Mononuclear cell (primary cell): ENCODE measurements around the gene NLRP6. TPM values are rescaled to one million over a fixed set of nuclear protein-coding genes. Genes with fewer than 3 reads are reported as not detected.

Experiments
- H3K27me3 ChIP-seq: 2 replicates; pipeline ENCODE4 v1.6.0; 2011; ENCODE audit warnings: low read length, control low read depth; ENCODE audit not compliant: insufficient read depth
- H3K4me1 ChIP-seq: 2 replicates; pipeline ENCODE4 v1.5.1; 2011; ENCODE audit warnings: mild to moderate bottlenecking, low read length, control low read depth; ENCODE audit not compliant: insufficient read depth
- H3K4me3 ChIP-seq: 2 replicates; pipeline ENCODE4 v1.5.1; 2011; ENCODE audit warnings: mild to moderate bottlenecking, low read length, moderate library complexity
- H3K9me3 ChIP-seq: 2 replicates; pipeline ENCODE4 v1.5.1; 2011; ENCODE audit warnings: low read depth, mild to moderate bottlenecking, control low read depth, low read length
- total RNA-seq: library from RNA; depleted of rRNA; stranded (reverse); fragments of >200 nt; gene quantifications from one replicate; pipeline ENCODE4 v1.2.3, GENCODE V29; 2012

The NLRP6 gene
- total RNA-seq, 1 donor = 9.7 TPM

GRCh38 chr11:292211-293121 is 14.3 kb downstream of the NLRP6 start:
- Histone ChIP-seq H3K4me3 (no peak overlapping the region), H3K27me3 (peaks cover 5% of the 10 kb centered on the region), H3K9me3 (no peaks in the 10 kb centered on the region), H3K4me1 (peaks cover 31% of the 10 kb centered on the region)

GRCh38 chr11:293271-293851 is 15.2 kb downstream of the NLRP6 start:
- no peak overlapping the region for H3K4me3 ChIP-seq
- no peaks in the 10 kb centered on the region for H3K9me3 ChIP-seq
- peaks cover 33% of the 10 kb centered on the region for H3K4me1 ChIP-seq
- no peaks in the 10 kb centered on the region for H3K27me3 ChIP-seq

GRCh38 chr11:293852-294661 is 15.8 kb downstream of the NLRP6 start:
- Histone ChIP-seq H3K9me3 (no peaks in the 10 kb centered on the region), H3K27me3 (no peaks in the 10 kb centered on the region), H3K4me1 (peaks cover 33% of the 10 kb centered on the region), H3K4me3 (no peak overlapping the region)

- H3K4me1 ChIP-seq = peaks cover 29% of the 10 kb centered on the region
- no peaks in the 10 kb centered on the region for H3K9me3 ChIP-seq
- H3K4me3 ChIP-seq = no peak overlapping the region
- H3K27me3 ChIP-seq = no peaks in the 10 kb centered on the region
Measured at GRCh38 chr11:294780-295179, 16.6 kb downstream of the NLRP6 start.

GRCh38 chr11:295351-296170 is 17.4 kb downstream of the NLRP6 start:
- Histone ChIP-seq H3K27me3 (no peaks in the 10 kb centered on the region), H3K4me3 (no peak overlapping the region), H3K4me1 (peaks cover 21% of the 10 kb centered on the region), H3K9me3 (no peaks in the 10 kb centered on the region)

GRCh38 chr11:296171-297050 is 18.2 kb downstream of the NLRP6 start:
- Histone ChIP-seq H3K27me3 (no peaks in the 10 kb centered on the region), H3K4me3 (no peak overlapping the region), H3K9me3 (no peaks in the 10 kb centered on the region), H3K4me1 (peaks cover 19% of the 10 kb centered on the region)

- H3K27me3 ChIP-seq = no peaks in the 10 kb centered on the region
- H3K4me1 ChIP-seq = peaks cover 19% of the 10 kb centered on the region
- H3K9me3 ChIP-seq = no peaks in the 10 kb centered on the region
- H3K4me3 ChIP-seq = no peak overlapping the region
Measured at GRCh38 chr11:297051-297585, 18.9 kb downstream of the NLRP6 start.

GRCh38 chr11:297586-298405 is 19.6 kb downstream of the NLRP6 start:
- no peaks in the 10 kb centered on the region for H3K9me3 ChIP-seq
- H3K4me3 ChIP-seq = no peak overlapping the region
- peaks cover 20% of the 10 kb centered on the region for H3K4me1 ChIP-seq
- no peaks in the 10 kb centered on the region for H3K27me3 ChIP-seq

GRCh38 chr11:298406-299065 is 20.3 kb downstream of the NLRP6 start:
- Histone ChIP-seq H3K9me3 (no peaks in the 10 kb centered on the region), H3K4me3 (no peak overlapping the region), H3K27me3 (no peaks in the 10 kb centered on the region), H3K4me1 (peaks cover 27% of the 10 kb centered on the region)

- Histone ChIP-seq H3K4me3 (no peak within 1 kb of the TSS), H3K4me1 (peaks cover 32% of the 10 kb centered on the region), H3K9me3 (no peaks in the 10 kb centered on the region), H3K27me3 (no peaks in the 10 kb centered on the region)
Measured at GRCh38 chr11:299081-299891, 21.1 kb downstream of the NLRP6 start, which contains the start of gene IFITM5. Gene IFITM5, minus strand, starts transcription at chr11:299526. Its CDS starts 36 bp downstream, at chr11:299490.

GRCh38 chr11:299951-300735 is 21.9 kb downstream of the NLRP6 start:
- Histone ChIP-seq H3K27me3 (no peaks in the 10 kb centered on the region), H3K4me3 (no peak overlapping the region), H3K4me1 (peaks cover 40% of the 10 kb centered on the region), H3K9me3 (no peaks in the 10 kb centered on the region)
